NCI-H774 (cell line): ENCODE data around the gene RECQL.
"Not testable (repeated sequence)": the region's sequence is repeated elsewhere in the genome, so short reads cannot be mapped to it uniquely, and the experiment has no call there.

Experiments used
- DNase-seq: peaks from one replicate; lab custom pipeline; 2025; lab: John Stamatoyannopoulos, UW

The RECQL gene

GRCh38 chr12:21419009-21419699, 82.3 kb downstream of the RECQL start:
- DNase-seq, result not testable (repeated sequence)
